H1 (cell line): ENCODE data around the gene ATP6V0A1. TPM values are rescaled to one million over a fixed set of nuclear protein-coding genes. Genes with fewer than 3 reads are reported as not detected.

Experiments used
- CTCF ChIA-PET: fragments of 300-600 bp; sonication (Branson Sonifier 250); formaldehyde crosslinking; loops from one replicate; lab custom pipeline; 2021; ENCODE audit not compliant: partially characterized antibody; lab: Charles Lee
- POLR2A ChIA-PET: fragments of 300-600 bp; sonication (Branson Sonifier 250); formaldehyde crosslinking; loops from one replicate; lab custom pipeline; 2021; ENCODE audit warnings: inconsistent platforms; ENCODE audit not compliant: partially characterized antibody; lab: Charles Lee
- DNase-seq, 2 experiments: peaks; one replicate each; pipeline versions ENCODE4 v3.0.0 to v3.0.0-alpha.2; 2010 to 2022; ENCODE audit warnings: low spot score in 2 of 2, low read depth in 1 of 2, mixed read lengths in 1 of 2
- FAIRE-seq: peaks from 2 replicates; lab custom pipeline; 2011; peaks lifted over from hg19 to GRCh38; lab: Jason Lieb, UNC
- H2AFZ ChIP-seq: 2 replicates; pipeline ENCODE4 v1.8.1; 2012; ENCODE audit warnings: low read length, inconsistent platforms
- H2AK5ac ChIP-seq: 2 replicates; pipeline ENCODE4 v1.6.1; 2013; ENCODE audit warnings: low read depth, low read length
- H2BK120ac ChIP-seq: replicated peaks from 2 replicates; pipeline ENCODE3; 2013; ENCODE audit warnings: low read depth, low read length, inconsistent platforms
- H2BK12ac ChIP-seq: 2 replicates; pipeline ENCODE4 v1.6.1; 2013; ENCODE audit warnings: low read depth, low read length
- H2BK15ac ChIP-seq: 2 replicates; pipeline ENCODE4 v1.6.1; 2013; ENCODE audit warnings: low read length
- H2BK20ac ChIP-seq: 2 replicates; pipeline ENCODE4 v1.6.1; 2013; ENCODE audit warnings: low read length
- H2BK5ac ChIP-seq: 2 replicates; pipeline ENCODE4 v1.6.1; 2013; ENCODE audit warnings: low read depth, low read length
- H3K14ac ChIP-seq: 2 replicates; pipeline ENCODE4 v1.6.1; 2013; ENCODE audit warnings: inconsistent platforms; ENCODE audit not compliant: insufficient read length
- H3K18ac ChIP-seq: 2 replicates; pipeline ENCODE4 v1.6.1; 2013; ENCODE audit warnings: low read length; ENCODE audit errors: extremely low read depth
- H3K23ac ChIP-seq: 2 replicates; pipeline ENCODE4 v1.6.1; 2013; ENCODE audit warnings: inconsistent platforms; ENCODE audit not compliant: insufficient read length
- H3K23me2 ChIP-seq: 2 replicates; pipeline ENCODE4 v1.6.1; 2013; ENCODE audit warnings: low read depth, low read length
- H3K27ac ChIP-seq: 2 replicates; pipeline ENCODE4 v1.6.1; 2011; ENCODE audit warnings: low read depth, low read length, inconsistent platforms
- H3K27me3 ChIP-seq, 4 experiments: replicated peaks in 1 of 4; 1 replicate in 1 of 4; 2 replicates in 3 of 4; pipeline versions ENCODE4 v1.6.1 to v1.8.1; 2011 to 2013; ENCODE audit warnings: low read length in 3 of 4, mild to moderate bottlenecking in 3 of 4, inconsistent platforms in 2 of 4, mixed read lengths in 2 of 4, moderate library complexity in 1 of 4; ENCODE audit not compliant: control insufficient read depth in 3 of 4, insufficient read depth in 3 of 4; ENCODE audit errors: extremely low read depth in 1 of 4
- H3K36me3 ChIP-seq, 4 experiments: 2 replicates each; pipeline versions ENCODE4 v1.6.1 to v1.8.1; 2011 to 2013; ENCODE audit warnings: mild to moderate bottlenecking in 4 of 4, low read length in 3 of 4, moderate library complexity in 2 of 4, control low read depth in 1 of 4, inconsistent platforms in 1 of 4; ENCODE audit not compliant: insufficient read depth in 4 of 4, control insufficient read depth in 2 of 4
- H3K4ac ChIP-seq: replicated peaks from 2 replicates; pipeline ENCODE3; 2013; ENCODE audit warnings: low read length, low read depth, mixed read lengths, inconsistent platforms; ENCODE audit not compliant: insufficient read length
- H3K4me1 ChIP-seq, 4 experiments: replicated peaks in 1 of 4; 1 replicate in 1 of 4; 2 replicates in 3 of 4; pipeline versions ENCODE4 v1.6.1 to v1.8.1; 2011 to 2013; ENCODE audit warnings: low read length in 3 of 4, inconsistent platforms in 2 of 4, mixed read lengths in 1 of 4; ENCODE audit not compliant: insufficient read depth in 4 of 4, control insufficient read depth in 3 of 4
- H3K4me2 ChIP-seq, 2 experiments: 2 replicates each; pipeline versions ENCODE4 v1.6.1 to v1.8.1; 2011 to 2013; ENCODE audit warnings: low read depth in 2 of 2, low read length in 2 of 2, control low read depth in 1 of 2, inconsistent platforms in 1 of 2, mild to moderate bottlenecking in 1 of 2; ENCODE audit not compliant: insufficient read depth in 1 of 2
- H3K4me3 ChIP-seq, 4 experiments: fragments of 200-600, 300-600 bp in 1 of 4; sonication (generic), shearing (Covaris generic), sonication (Bioruptor Twin) in 1 of 4; 2 replicates each; pipeline versions ENCODE4 v1.5.1 to v1.8.1; 2011 to 2016; ENCODE audit warnings: low read length in 4 of 4, low read depth in 3 of 4, control low read depth in 2 of 4, inconsistent platforms in 2 of 4, mild to moderate bottlenecking in 2 of 4, mixed read lengths in 1 of 4, moderate library complexity in 1 of 4; ENCODE audit not compliant: insufficient read depth in 2 of 4; ENCODE audit errors: extremely low read depth in 1 of 4
- H3K56ac ChIP-seq: replicated peaks from 2 replicates; pipeline ENCODE3; 2013; ENCODE audit warnings: low read depth, mild to moderate bottlenecking, mixed read lengths, low read length, inconsistent platforms; ENCODE audit not compliant: insufficient read length
- H3K79me1 ChIP-seq: 2 replicates; pipeline ENCODE4 v1.6.1; 2013; ENCODE audit warnings: low read depth, low read length, control low read depth
- H3K79me2 ChIP-seq, 2 experiments: 2 replicates each; pipeline versions ENCODE4 v1.6.1 to v1.8.1; 2012 to 2013; ENCODE audit warnings: low read length in 2 of 2, mild to moderate bottlenecking in 2 of 2, inconsistent platforms in 1 of 2; ENCODE audit not compliant: insufficient read depth in 2 of 2, control insufficient read depth in 1 of 2
- H3K9ac ChIP-seq, 4 experiments: replicated peaks in 1 of 4; 1 replicate in 1 of 4; 2 replicates in 3 of 4; pipeline versions ENCODE4 v1.6.1 to v1.8.1; 2011 to 2013; ENCODE audit warnings: low read depth in 3 of 4, low read length in 3 of 4, control low read depth in 2 of 4, mild to moderate bottlenecking in 2 of 4, moderate library complexity in 2 of 4, inconsistent platforms in 1 of 4; ENCODE audit errors: extremely low read depth in 1 of 4
- H3K9me3 ChIP-seq, 2 experiments: 2 replicates each; pipeline versions ENCODE4 v1.6.1 to v1.8.1; 2012 to 2013; ENCODE audit warnings: mild to moderate bottlenecking in 2 of 2, moderate library complexity in 2 of 2, control low read depth in 1 of 2, inconsistent platforms in 1 of 2, low read depth in 1 of 2, low read length in 1 of 2, mixed read lengths in 1 of 2; ENCODE audit not compliant: insufficient read depth in 2 of 2
- H4K20me1 ChIP-seq, 2 experiments: replicated peaks in 1 of 2; 2 replicates each; pipeline versions ENCODE3 to v1.8.1; 2011 to 2013; ENCODE audit warnings: inconsistent platforms in 2 of 2, low read length in 2 of 2, mild to moderate bottlenecking in 1 of 2; ENCODE audit not compliant: insufficient read depth in 2 of 2, control insufficient read depth in 1 of 2
- H4K5ac ChIP-seq: 2 replicates; pipeline ENCODE4 v1.6.1; 2013; ENCODE audit warnings: low read length, low read depth, mixed read lengths, inconsistent platforms; ENCODE audit not compliant: insufficient read length
- H4K8ac ChIP-seq: 2 replicates; pipeline ENCODE4 v1.8.0; 2013; ENCODE audit warnings: mild to moderate bottlenecking, moderate library complexity, low read length, inconsistent platforms; ENCODE audit not compliant: insufficient read depth; ENCODE audit errors: extremely low read depth
- H4K91ac ChIP-seq: replicated peaks from 2 replicates; pipeline ENCODE3; 2013; ENCODE audit warnings: low read length, mixed read lengths, inconsistent platforms; ENCODE audit not compliant: insufficient read length
- KDM1A ChIP-seq: fragments of 200-600, 300-600 bp; sonication (generic); IDR thresholded peaks from 2 replicates; pipeline ENCODE4 v1.7.1; 2016; ENCODE audit warnings: mild to moderate bottlenecking, low read length, borderline replicate concordance
- POLR2A ChIP-seq, 2 experiments: IDR thresholded peaks; 1 replicate in 1 of 2; 2 replicates in 1 of 2; pipeline ENCODE4 v1.6.1; 2011; ENCODE audit warnings: low read depth in 2 of 2, low read length in 2 of 2, mild to moderate bottlenecking in 2 of 2; ENCODE audit errors: control extremely low read depth in 1 of 2
- TCF12 ChIP-seq: IDR thresholded peaks from 2 replicates; pipeline ENCODE4 v1.6.1; 2011; ENCODE audit warnings: low read depth, mild to moderate bottlenecking, low read length
- WGBS, 2 experiments: shearing (Covaris generic) in 1 of 2; methylation state at CpG; one replicate each; pipeline versions ENCODE4 v1.1.6 to v1.1.7; 2013 to 2015; ENCODE audit warnings: low lambda C conversion rate in 2 of 2, mixed read lengths in 2 of 2, inconsistent platforms in 1 of 2, low coverage in 1 of 2, missing lambda C conversion rate in 1 of 2; ENCODE audit not compliant: insufficient replicate concordance in 2 of 2, insufficient coverage in 1 of 2, insufficient read length in 1 of 2; ENCODE audit errors: extremely low coverage in 1 of 2, missing lambda C conversion rate in 1 of 2; 5-methylcytosine and 5-hydroxymethylcytosine counted together
- polyA plus RNA-seq, 7 experiments: library from polyadenylated mRNA; depleted of rRNA in 3 of 7; stranded (reverse) in 5 of 7; unstranded in 2 of 7; fragments of >200 nt in 5 of 7; fragments of 200-250 nt in 2 of 7; gene quantifications; 1 replicate in 5 of 7; 2 replicates in 1 of 7; 4 replicates in 1 of 7; pipeline versions ENCODE4 v1.2.1 to v1.2.3, GENCODE V29; 2011 to 2013; ENCODE audit warnings: missing spikeins in 2 of 7, mixed read lengths in 2 of 7
- total RNA-seq: library from RNA; stranded (reverse); fragmentation: NEBNext Ultra II Directional; extraction: Animal tissue kit (Norgen Biotek cat#: 25700); gene quantifications from 2 replicates; pipeline ENCODE4 v1.2.1, GENCODE V29; 2021
- TF ChIP-seq, protein P1 (sequence below): IDR thresholded peaks from 2 replicates; pipeline ENCODE4 v1.6.1; 2012; ENCODE audit warnings: inconsistent platforms
- TF ChIP-seq, protein P2 (sequence below): IDR thresholded peaks from 2 replicates; pipeline ENCODE4 v1.6.1; 2012; ENCODE audit warnings: inconsistent platforms

The ATP6V0A1 gene
- total and polyA plus RNA-seq, 2 of the 8 experiments (the other 6 are each of a cell fraction or from before 2014, with no cell fraction given), result 55.3 to 63.4 TPM

- H2BK20ac ChIP-seq, result no peak overlapping the region
- H2BK12ac ChIP-seq, result no peak overlapping the region
- H3K4me1 ChIP-seq, result peaks cover 0 to 7% (median 5%) of the 10 kb centered on the region in 4 experiments; a peak in 6 of 7 replicates
- no peaks in the 10 kb centered on the region; a peak in 1 of 4 replicates for H3K79me2 ChIP-seq
- H4K8ac ChIP-seq, result peak overlapping the region; percentile 75
- no peak overlapping the region for H3K23ac ChIP-seq
- peaks cover 3% of the 10 kb centered on the region; the same call in 1 of the 2 replicates for H3K23me2 ChIP-seq
- peak overlapping the region; percentile 54 for H2BK120ac ChIP-seq
- WGBS, 2 experiments, result 34% methylated on average over 4 of the region's 4 CpGs; no CpG with 5 or more reads in 1 of the 2 experiments
- H3K4me2 ChIP-seq, result peak overlapping the region; percentile 75 to 87
- peak overlapping the region; percentile 81; the same call in 1 of the 2 replicates for H3K18ac ChIP-seq
- H2BK5ac ChIP-seq, result 0 out of 2 replicates have a peak overlapping the region, but pooled peaks have one; percentile 97
- H3K4ac ChIP-seq, result peak overlapping the region; percentile 85
- peak overlapping the region; percentile 72 for H3K14ac ChIP-seq
- no peak overlapping the region for H2BK15ac ChIP-seq
- no peaks in the 10 kb centered on the region for H3K36me3 ChIP-seq
- no peak overlapping the region for H4K5ac ChIP-seq
- H2AFZ ChIP-seq, result no peak overlapping the region
- H3K4me3 ChIP-seq, result peak overlapping the region; percentile 61 to 84 (median 71)
- peak overlapping the region in 2 of 4 experiments; percentile 42 to 48; a peak in 3 of 7 replicates for H3K9ac ChIP-seq
- ChIA-PET POLR2A (interaction anchor here (0.6 to 2.9 kb wide), 10 partner anchors 11 to 208 kb away, joined by 3 to 16 read pairs (median 4); partner anchors contain the start of genes MLX and NAGLU), CTCF (interaction anchor here (0.6 to 3.1 kb wide), 6 partner anchors 10 to 121 kb away, joined by 3 to 15 read pairs (median 6); partner anchors contain the start of genes MLX and PSMC3IP)
- DNase-seq, result no peak
- H3K79me1 ChIP-seq, result peaks cover 2% of the 10 kb centered on the region
- H4K20me1 ChIP-seq, result peaks cover 0 to 1% of the 10 kb centered on the region in 2 experiments
- H3K27ac ChIP-seq, result no peak overlapping the region
- H3K9me3 ChIP-seq, result no peaks in the 10 kb centered on the region
- no peaks in the 10 kb centered on the region; a peak in 1 of 7 replicates for H3K27me3 ChIP-seq
- FAIRE-seq, result no peak
- H4K91ac ChIP-seq, result no peak overlapping the region
- no peak overlapping the region for H2AK5ac ChIP-seq
- peak overlapping the region; percentile 82 for H3K56ac ChIP-seq
- TF ChIP-seq KDM1A (0 out of 2 replicates have a peak, but pooled peaks have one; percentile 25), POLR2A (IDR thresholded peaks at IDR 0.05; ENCODE audit: control extremely low read depth in 1 of 2, low read depth in 2 of 2, low read length in 2 of 2) (no peak), TCF12 (no peak)
- TF ChIP-seq, protein P1, sequence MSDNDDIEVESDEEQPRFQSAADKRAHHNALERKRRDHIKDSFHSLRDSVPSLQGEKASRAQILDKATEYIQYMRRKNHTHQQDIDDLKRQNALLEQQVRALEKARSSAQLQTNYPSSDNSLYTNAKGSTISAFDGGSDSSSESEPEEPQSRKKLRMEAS, result no peak
- TF ChIP-seq, protein P2, sequence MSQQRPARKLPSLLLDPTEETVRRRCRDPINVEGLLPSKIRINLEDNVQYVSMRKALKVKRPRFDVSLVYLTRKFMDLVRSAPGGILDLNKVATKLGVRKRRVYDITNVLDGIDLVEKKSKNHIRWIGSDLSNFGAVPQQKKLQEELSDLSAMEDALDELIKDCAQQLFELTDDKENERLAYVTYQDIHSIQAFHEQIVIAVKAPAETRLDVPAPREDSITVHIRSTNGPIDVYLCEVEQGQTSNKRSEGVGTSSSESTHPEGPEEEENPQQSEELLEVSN, result no peak
Observed at GRCh38 chr17:42555122-42555622, 96.5 kb downstream of the ATP6V0A1 start.
